Erythroblast (primary cell): ENCODE results near the gene VAPA.
A peak's percentile ranks its signal among the peaks of the same experiment; 100 is the strongest.

Experiments
- GATA1 ChIP-seq: IDR thresholded peaks from 2 replicates; pipeline ENCODE4 v1.6.1; 2011; ENCODE audit warnings: low read depth, mild to moderate bottlenecking, control low read depth, low read length, moderate library complexity
- POLR2A ChIP-seq: IDR thresholded peaks from 2 replicates; pipeline ENCODE4 v1.6.1; 2011; ENCODE audit warnings: mild to moderate bottlenecking, low read length

- TF ChIP-seq GATA1 = no peak
- peak; percentile 71 for TF ChIP-seq POLR2A
These were observed 36.8 kb upstream of the VAPA start for GRCh38 chr18:9876867-9877654.
